Gastrocnemius medialis (tissue), 4 donors: ENCODE data around the gene LRRC59. TPM values are rescaled to one million over a fixed set of nuclear protein-coding genes. Genes with fewer than 3 reads are reported as not detected.
"Not testable (repeated sequence)": the region's sequence is repeated elsewhere in the genome, so short reads cannot be mapped to it uniquely, and the experiment has no call there.

ENCODE experiments used
- ATAC-seq, 2 donors: fragments of 150-250 bp; one replicate each; pipeline ENCODE4 v1.9.1; 2016
- DNase-seq, 2 donors: peaks; one replicate each; pipeline ENCODE4 v3.0.0-alpha.2; 2019
- H3K27ac ChIP-seq, 4 donors: fragments of 200-600 bp; sonication (generic); 1 replicate in 1 of 4; 2 replicates in 3 of 4; pipeline ENCODE4 v1.5.1; 2016 to 2018; ENCODE audit warnings: mild to moderate bottlenecking in 2 of 4, moderate library complexity in 1 of 4
- H3K27me3 ChIP-seq, 3 donors: fragments of 200-600 bp; sonication (generic) in 2 of 3; 1 replicate in 1 of 3; 2 replicates in 2 of 3; pipeline versions ENCODE4 v1.5.1 to v1.6.0; 2016 to 2019; ENCODE audit warnings: mild to moderate bottlenecking in 1 of 3, moderate library complexity in 1 of 3
- H3K36me3 ChIP-seq, 2 donors: fragments of 200-600 bp; sonication (generic) in 1 of 2; one replicate each; pipeline ENCODE4 v1.5.1; 2017 to 2018
- H3K4me1 ChIP-seq, 2 donors: fragments of 200-600 bp; sonication (generic) in 1 of 2; one replicate each; pipeline ENCODE4 v1.5.1; 2016 to 2017; ENCODE audit warnings: mild to moderate bottlenecking in 2 of 2
- H3K4me3 ChIP-seq, 4 donors: fragments of 200-600 bp; sonication (generic) in 3 of 4; 1 replicate in 1 of 4; 2 replicates in 3 of 4; pipeline ENCODE4 v1.5.1; 2016 to 2019; ENCODE audit warnings: mild to moderate bottlenecking in 2 of 4
- H3K9me3 ChIP-seq, 3 donors: fragments of 200-600 bp; sonication (generic) in 2 of 3; 1 replicate in 1 of 3; 2 replicates in 2 of 3; pipeline ENCODE4 v1.5.1; 2016 to 2019
- POLR2A ChIP-seq, 2 donors: fragments of 450-650 bp; IDR thresholded peaks; one replicate each; pipeline ENCODE4 v1.6.1; 2017; ENCODE audit warnings: antibody characterized with exemption in 2 of 2, mild to moderate bottlenecking in 2 of 2, moderate library complexity in 2 of 2
- in situ Hi-C, 4 donors: fragments of 200-750 bp; cut with MboI; loops; one replicate each; pipeline versions ENCODE4 v1.15.0 to v1.8.0; 2017; ENCODE audit warnings: low sequenced_read_pairs in 4 of 4
- intact Hi-C: fragments of 100-400 bp; cut with DNase I; formaldehyde crosslinking; loops from one replicate; pipeline ENCODE4 v1.15.1; 2023; ENCODE audit warnings: low total_unique reads
- total RNA-seq, 4 donors: library from RNA; depleted of rRNA; stranded (reverse); fragments of >200 nt; gene quantifications; one replicate each; pipeline versions ENCODE4 v1.1.0 to v1.2.3, GENCODE V29; 2016
- TF ChIP-seq, protein P1 (sequence below), 5 experiments: fragments of 450-650 bp in 3 of 5; fragments of 200-600 bp in 2 of 5; sonication (generic) in 2 of 5; IDR thresholded peaks in 4 of 5; conservative IDR thresholded peaks in 1 of 5; 1 replicate in 4 of 5; 2 replicates in 1 of 5; pipeline ENCODE4 v1.5.1; 2016 to 2019; ENCODE audit warnings: antibody characterized with exemption in 5 of 5, mild to moderate bottlenecking in 3 of 5, moderate library complexity in 3 of 5

LRRC59 gene
- total RNA-seq, 4 donors from 2014 or later: 25.4 to 73.2 (median 55.8) TPM

GRCh38 chr17:50421308-50422051 lies 24.2 kb upstream of the LRRC59 start:
- no peaks in the 10 kb centered on the region for H3K27me3 ChIP-seq
- peaks cover 6 to 12% of the 10 kb centered on the region in 2 donors for H3K4me1 ChIP-seq
- H3K4me3 ChIP-seq: peak overlapping the region; percentile 6 to 36 (median 13)
- H3K36me3 ChIP-seq: no peaks in the 10 kb centered on the region
- H3K27ac ChIP-seq: peak overlapping the region; percentile 38 to 73 (median 51)
- in situ Hi-C loops: loop anchor here in 1 of 4 donors (10.0 kb wide), 1 partner anchor 53 kb away; the partner anchor contains the start of gene RSAD1
- intact Hi-C loops: loop anchor here (10.0 kb wide), 2 partner anchors 327 to 523 kb away; partner anchors contain the start of gene PDK2
- DNase-seq (no peak), ATAC-seq (no peak)
- TF ChIP-seq, protein P1, sequence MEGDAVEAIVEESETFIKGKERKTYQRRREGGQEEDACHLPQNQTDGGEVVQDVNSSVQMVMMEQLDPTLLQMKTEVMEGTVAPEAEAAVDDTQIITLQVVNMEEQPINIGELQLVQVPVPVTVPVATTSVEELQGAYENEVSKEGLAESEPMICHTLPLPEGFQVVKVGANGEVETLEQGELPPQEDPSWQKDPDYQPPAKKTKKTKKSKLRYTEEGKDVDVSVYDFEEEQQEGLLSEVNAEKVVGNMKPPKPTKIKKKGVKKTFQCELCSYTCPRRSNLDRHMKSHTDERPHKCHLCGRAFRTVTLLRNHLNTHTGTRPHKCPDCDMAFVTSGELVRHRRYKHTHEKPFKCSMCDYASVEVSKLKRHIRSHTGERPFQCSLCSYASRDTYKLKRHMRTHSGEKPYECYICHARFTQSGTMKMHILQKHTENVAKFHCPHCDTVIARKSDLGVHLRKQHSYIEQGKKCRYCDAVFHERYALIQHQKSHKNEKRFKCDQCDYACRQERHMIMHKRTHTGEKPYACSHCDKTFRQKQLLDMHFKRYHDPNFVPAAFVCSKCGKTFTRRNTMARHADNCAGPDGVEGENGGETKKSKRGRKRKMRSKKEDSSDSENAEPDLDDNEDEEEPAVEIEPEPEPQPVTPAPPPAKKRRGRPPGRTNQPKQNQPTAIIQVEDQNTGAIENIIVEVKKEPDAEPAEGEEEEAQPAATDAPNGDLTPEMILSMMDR (IDR thresholded peaks at IDR 0.05 in 4 of 5, conservative IDR thresholded peaks at IDR 0.05 in 1 of 5): no peak
- no peak for TF ChIP-seq POLR2A (IDR thresholded peaks at IDR 0.05)
- no peaks in the 10 kb centered on the region for H3K9me3 ChIP-seq

- TF ChIP-seq, protein P1 (IDR thresholded peaks at IDR 0.05 in 4 of 5, conservative IDR thresholded peaks at IDR 0.05 in 1 of 5): no peak
- no peak for TF ChIP-seq POLR2A (IDR thresholded peaks at IDR 0.05)
- DNase-seq: no peak
- H3K9me3 ChIP-seq: no peaks in the 10 kb centered on the region
- peak overlapping the region in 2 of 4 donors; percentile 8 to 73 for H3K27ac ChIP-seq
- H3K27me3 ChIP-seq: no peaks in the 10 kb centered on the region
- peaks cover 4 to 12% of the 10 kb centered on the region in 2 donors for H3K4me1 ChIP-seq
- in situ Hi-C loops: loop anchor here in 1 of 4 donors (10.0 kb wide), 1 partner anchor 54 kb away; the partner anchor contains the start of gene RSAD1
- no peaks in the 10 kb centered on the region for H3K36me3 ChIP-seq
- ATAC-seq: no peak
- intact Hi-C loops: loop anchor here (10.0 kb wide), 2 partner anchors 326 to 524 kb away; partner anchors contain the start of gene PDK2
- no peak overlapping the region for H3K4me3 ChIP-seq
Measured at GRCh38 chr17:50420419-50421112, 23.2 kb upstream of the LRRC59 start.

GRCh38 chr17:50419577-50419976 lies 22.3 kb upstream of the LRRC59 start:
- DNase-seq, ATAC-seq, H3K4me3 ChIP-seq, H3K27me3 ChIP-seq, H3K36me3 ChIP-seq, H3K9me3 ChIP-seq, H3K4me1 ChIP-seq, H3K27ac ChIP-seq, in situ Hi-C loops, intact Hi-C loops: not testable (repeated sequence)

GRCh38 chr17:50414808-50415207 lies 17.5 kb upstream of the LRRC59 start:
- no peak overlapping the region for H3K4me3 ChIP-seq
- no peaks in the 10 kb centered on the region for H3K36me3 ChIP-seq
- no peak overlapping the region for H3K27ac ChIP-seq
- TF ChIP-seq, protein P1 (IDR thresholded peaks at IDR 0.05 in 4 of 5, conservative IDR thresholded peaks at IDR 0.05 in 1 of 5): no peak
- TF ChIP-seq POLR2A (IDR thresholded peaks at IDR 0.05): no peak
- no peaks in the 10 kb centered on the region for H3K27me3 ChIP-seq
- ATAC-seq: no peak
- H3K9me3 ChIP-seq: no peaks in the 10 kb centered on the region
- in situ Hi-C loops (no loop called here), intact Hi-C loops (no loop called here)
- H3K4me1 ChIP-seq: no peaks in the 10 kb centered on the region
- DNase-seq: no peak

DNA sequence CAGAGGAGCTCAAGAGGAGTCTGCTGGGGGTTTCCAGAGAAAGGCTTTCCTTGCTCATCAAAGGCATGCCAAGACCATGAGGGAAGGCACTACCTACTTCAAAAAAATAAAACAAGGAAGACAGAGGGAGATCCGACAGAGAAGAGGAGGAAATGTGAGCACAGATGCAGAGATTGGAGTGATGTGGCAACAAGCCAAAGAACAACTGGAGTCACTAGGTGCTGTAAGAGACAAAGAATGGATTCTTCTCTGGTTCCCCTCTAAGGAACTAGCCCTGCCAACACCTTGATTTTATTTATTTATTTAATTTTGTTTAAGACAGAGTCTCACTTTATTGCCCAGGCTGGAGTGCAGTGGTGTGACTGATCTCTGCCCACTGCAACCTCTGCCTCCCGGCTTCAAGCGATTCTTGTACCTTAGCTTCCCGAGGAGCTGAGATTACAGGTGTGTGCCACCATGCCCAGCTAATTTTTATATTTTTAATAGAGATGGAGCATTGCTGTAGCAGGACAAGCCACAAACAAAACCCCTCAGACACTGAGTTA lies 14.9 kb upstream of the LRRC59 start:
- no peak overlapping the region for H3K4me3 ChIP-seq
- no peaks in the 10 kb centered on the region for H3K27me3 ChIP-seq
- no peak for ATAC-seq
- no peak overlapping the region for H3K27ac ChIP-seq
- in situ Hi-C loops: no loop called here
- TF ChIP-seq POLR2A (IDR thresholded peaks at IDR 0.05): no peak
- intact Hi-C loops: no loop called here
- H3K9me3 ChIP-seq: no peaks in the 10 kb centered on the region
- no peaks in the 10 kb centered on the region for H3K4me1 ChIP-seq
- no peak for DNase-seq
- no peaks in the 10 kb centered on the region for H3K36me3 ChIP-seq
